Stimulated activated CD4-positive, alpha-beta T cell treated with anti-CD3 and anti-CD28 coated beads, Interleukin-12 subunit alpha, Interleukin-12 subunit beta, amount 100 ng/mL, for 24 hours (primary cell): ENCODE data around the gene CMTM2.

Experiments
- DNase-seq, 2 experiments: peaks; one replicate each; pipeline ENCODE4 v3.0.0-alpha.2; 2020; ENCODE audit warnings: low read depth in 2 of 2

CMTM2 gene, protein sequence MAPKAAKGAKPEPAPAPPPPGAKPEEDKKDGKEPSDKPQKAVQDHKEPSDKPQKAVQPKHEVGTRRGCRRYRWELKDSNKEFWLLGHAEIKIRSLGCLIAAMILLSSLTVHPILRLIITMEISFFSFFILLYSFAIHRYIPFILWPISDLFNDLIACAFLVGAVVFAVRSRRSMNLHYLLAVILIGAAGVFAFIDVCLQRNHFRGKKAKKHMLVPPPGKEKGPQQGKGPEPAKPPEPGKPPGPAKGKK

DNA sequence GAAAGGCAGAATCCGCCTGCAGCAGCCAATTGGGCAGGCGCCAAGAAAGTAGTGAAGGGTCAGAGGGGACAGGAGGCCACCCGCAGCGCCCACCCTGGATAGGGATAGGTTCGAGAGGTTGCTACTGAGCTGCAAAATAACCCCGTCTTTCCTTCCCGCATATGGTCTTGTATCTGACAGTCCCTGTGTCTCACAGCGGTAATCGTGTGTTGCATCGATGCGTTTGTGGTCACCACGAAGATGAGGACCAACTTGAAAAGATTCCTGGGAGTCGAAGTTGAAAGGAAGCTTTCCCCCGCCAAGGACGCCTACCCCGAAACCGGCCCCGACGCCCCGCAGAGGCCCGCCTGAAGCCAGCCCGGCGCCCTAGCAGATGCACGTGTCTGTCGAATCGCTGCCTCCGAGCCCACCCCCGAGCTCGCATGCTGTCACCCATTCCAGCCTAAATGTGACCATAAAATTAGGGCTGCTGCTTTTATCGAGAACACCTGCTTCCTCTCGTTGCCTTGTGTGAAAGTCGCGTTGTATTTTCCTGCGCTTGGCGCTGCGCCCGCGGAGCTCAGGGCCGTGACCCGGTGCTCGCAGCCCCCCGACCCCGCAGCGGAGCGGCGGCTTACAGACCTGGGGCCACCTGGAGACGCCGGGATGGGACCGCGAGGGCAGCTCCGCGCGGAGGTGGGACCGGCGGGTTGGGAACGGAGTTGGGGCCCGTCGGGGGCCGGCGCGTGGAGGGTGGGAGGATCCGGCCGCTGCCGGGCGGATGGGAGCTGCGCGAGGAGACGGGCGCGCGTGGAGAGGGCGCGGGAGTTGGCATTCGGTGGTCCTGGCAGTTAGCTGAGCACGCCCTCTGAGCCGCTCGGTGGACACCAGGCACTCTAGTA is at the start of gene CMTM2:
Gene CMTM2 (plus strand): TSS at position 813 of the 881 bp plus-strand sequence. CDS start 145 bp downstream, outside the sequence.
- DNase-seq: no peak

DNA sequence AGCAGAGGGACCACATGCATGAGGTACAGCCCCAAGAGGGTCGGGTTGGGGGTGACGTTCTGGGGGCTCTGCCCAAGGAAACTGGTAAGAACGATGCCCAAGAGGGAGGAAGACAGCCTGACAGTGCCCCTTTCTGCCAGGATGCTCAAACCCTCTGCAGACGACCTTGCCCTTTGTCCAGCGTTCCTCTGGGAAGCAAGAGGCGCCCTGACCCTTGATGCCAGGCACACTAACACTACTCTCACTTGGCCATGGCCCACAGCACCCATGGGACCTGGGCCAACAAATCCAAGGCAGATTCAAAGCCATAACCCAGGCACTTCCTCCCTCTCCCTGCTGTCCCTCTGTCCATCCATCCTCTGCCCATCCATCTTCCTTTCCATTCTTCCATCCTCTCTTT is 49.8 kb upstream of the CMTM2 start:
- DNase-seq: no peak

DNA sequence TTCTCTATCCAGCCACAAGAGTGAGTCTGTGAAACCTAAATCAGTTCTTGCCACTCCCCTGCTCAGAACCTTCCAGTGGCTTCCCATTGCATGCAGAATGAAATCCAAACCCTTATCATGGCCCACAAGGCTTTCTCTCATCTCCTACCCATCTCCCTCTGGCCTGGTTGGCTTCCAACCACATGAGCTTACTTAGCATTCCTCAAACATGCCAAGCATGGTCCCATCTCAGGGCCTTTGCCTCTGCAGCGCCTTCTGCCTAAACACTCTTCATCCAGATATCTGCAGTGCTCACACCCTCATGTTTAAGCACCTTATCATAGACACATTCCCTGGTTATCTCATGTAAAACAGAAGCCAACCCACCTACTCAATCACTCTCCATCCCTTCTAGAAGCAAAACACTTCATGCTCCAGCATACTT is 44.9 kb upstream of the CMTM2 start:
- no peak for DNase-seq

DNA sequence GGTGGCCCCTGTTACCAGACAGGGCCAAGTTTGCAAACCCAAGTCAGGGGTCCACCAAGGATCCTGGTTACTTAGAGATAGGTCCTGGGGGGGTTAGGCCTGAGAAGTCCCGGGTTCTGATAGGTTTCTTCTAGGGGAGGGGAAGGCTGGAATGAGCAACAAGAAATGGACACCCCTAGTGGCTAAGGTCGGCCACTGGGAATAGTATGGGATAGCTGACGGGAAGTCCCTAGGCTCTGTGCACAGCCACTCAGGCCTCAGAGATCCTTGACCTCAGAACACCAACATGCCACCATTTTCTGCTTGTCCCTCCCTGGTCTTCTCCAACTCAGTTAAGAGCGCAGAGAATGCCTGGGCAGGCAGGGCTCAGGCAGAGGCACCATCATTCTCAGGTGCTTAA is 42.7 kb upstream of the CMTM2 start:
- DNase-seq: no peak

DNA sequence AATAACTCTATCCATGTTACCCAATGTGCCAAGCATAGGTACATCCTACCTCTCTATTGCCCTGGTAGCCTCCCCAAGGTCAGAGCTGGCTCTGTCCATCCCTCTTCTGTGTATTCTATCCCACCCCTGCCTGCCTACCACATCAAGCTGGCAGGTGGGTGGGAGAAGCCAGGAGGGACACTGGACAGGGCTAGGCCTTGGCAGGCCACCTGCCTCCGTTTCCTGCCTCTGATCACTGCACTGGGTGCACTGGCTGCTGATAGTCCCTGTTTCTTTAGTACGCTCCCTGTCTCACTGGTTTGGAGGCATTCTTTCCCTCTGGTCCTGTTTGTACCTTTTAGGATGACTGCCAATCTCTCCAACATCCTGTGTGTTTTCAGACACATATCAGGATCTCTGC is 42.0 kb upstream of the CMTM2 start:
- DNase-seq: no peak

DNA sequence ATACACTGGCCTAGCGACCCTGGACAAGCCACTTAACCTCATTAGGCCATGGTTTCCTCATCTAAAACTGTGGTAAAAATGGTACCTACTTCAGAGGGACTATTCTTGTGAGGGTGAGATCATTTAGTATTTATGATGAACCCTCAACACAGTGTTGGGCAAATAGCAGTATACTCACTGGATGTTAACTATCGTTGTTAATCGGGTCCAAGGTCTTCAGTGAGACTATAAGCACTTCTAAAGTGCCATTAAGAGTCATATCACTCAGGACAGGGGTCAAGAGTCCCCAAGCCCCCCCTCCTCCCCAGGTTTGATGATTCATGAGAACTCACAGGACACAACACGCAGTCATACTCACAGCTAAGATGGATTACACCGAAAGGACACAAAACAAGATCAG is 40.4 kb upstream of the CMTM2 start:
- DNase-seq: no peak

DNA sequence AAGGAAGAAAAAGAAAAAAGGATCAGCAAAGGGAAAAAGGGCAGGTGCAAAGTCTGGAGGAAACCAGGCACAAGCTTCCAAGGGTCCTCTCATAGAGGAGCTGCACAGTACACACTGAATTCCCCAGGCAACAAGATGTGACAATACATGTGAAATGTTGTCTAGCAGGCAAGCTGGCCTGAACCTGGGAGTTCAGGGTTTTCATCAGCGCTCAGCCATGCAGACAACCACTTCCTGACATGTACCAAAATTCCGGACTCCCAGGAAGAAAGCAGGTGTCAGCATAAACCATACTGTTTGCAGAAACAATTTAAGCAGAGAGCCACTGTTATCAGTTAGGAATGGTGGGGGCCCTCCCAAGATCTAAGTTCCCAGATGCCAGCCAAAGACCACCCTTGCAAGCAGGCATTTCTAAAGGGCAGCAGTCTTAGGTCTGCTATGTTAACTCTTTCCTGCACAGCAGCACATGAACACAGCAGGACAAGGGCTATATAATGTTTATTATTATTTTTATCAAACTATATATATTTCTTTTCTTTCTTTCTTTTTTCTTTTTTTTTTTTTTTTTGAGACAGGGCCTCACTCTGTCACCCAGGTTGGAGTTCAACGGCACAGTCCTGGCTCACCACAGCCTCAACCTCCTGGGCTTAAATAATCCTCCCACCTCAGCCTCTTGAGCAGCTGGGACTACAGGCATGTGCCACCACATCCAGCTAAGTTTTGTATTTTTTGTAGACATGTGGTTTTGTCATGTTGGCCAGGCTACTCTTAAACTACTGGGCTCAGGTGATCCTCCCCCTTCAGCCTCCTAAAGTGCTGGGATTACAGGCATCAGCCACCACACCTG is 39.4 kb upstream of the CMTM2 start:
- no peak for DNase-seq

DNA sequence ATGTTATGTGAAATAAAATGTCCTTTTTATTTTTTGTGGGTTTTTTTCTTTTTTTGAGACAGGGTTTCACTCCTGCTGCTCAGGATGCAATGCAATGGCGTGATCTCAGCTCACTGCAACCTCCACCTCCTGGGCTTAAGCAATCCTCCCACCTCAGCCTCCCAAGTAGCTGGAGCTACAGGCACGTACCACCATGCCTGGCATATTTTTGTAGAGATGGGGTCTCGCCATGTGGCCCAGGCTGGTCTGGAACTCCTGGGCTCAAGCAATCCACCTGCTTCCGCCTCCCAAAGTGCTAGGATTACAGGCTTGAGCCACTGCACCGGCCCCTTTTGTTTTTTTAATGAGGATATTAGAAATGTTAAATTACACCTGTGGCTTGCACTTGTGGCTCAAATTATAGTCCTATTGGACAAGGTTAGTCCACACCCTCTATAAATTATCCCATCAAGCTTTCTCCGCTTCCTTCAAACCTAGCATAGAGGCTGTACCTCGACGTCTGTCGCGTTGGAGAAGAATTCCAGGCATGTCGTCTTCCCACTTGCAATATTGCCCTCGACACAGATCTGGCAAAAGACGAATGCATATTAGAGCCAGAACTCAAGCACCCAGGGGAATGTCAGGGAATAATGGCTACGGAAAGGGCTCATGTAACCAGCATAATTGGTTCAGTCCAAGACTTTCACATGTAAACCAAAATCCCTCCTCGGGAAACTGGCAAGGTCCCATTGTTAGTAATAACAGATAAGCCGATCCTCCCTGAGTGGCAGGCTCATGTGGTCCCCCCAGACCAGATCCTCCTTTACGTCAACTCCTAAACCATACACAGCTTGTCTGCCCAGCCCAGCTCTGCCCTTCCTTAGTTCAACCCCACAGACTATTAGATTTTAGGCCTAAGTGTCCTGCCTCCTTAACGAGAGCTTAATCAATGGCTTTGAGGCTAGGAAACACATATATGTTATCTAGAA is 37.6 kb upstream of the CMTM2 start:
- no peak for DNase-seq

DNA sequence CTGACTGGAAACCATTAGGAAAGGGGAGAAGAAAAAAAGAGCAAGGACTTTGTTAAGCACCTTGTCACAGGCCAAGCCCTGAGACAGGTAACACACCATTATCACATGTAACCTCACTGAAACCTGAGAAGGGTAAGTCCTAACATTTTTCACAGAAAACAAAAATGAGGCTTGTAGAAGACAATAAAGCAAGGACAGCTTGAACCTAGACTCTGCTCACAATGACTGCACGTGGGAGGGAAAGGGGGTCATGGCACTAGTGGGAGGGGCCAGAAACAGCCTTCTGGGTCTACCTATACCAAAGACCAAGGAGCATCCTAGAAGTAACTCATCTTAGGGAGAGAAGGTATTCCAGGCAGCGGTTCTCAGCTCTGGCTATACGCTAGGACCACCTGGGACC is 36.9 kb upstream of the CMTM2 start:
- DNase-seq: no peak

DNA sequence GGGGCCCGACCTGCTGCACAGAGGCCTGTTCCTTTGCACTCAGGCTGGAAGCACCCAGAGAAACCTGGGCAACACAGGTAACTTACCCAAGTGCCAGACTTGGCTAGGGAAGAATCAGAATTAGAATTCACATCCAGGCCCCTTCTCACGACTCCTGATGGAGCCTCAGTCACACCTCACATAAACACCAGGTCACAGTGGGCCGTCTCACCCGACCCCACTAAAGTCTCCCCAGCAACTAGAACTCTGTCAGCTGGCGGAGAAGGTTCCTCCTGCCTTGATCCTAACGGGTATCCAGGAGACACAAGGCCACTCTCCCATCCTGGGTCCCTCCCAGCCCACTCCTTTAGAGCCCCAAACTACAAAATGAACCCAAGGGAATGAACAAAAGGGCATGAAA is 35.7 kb upstream of the CMTM2 start:
- DNase-seq: no peak

DNA sequence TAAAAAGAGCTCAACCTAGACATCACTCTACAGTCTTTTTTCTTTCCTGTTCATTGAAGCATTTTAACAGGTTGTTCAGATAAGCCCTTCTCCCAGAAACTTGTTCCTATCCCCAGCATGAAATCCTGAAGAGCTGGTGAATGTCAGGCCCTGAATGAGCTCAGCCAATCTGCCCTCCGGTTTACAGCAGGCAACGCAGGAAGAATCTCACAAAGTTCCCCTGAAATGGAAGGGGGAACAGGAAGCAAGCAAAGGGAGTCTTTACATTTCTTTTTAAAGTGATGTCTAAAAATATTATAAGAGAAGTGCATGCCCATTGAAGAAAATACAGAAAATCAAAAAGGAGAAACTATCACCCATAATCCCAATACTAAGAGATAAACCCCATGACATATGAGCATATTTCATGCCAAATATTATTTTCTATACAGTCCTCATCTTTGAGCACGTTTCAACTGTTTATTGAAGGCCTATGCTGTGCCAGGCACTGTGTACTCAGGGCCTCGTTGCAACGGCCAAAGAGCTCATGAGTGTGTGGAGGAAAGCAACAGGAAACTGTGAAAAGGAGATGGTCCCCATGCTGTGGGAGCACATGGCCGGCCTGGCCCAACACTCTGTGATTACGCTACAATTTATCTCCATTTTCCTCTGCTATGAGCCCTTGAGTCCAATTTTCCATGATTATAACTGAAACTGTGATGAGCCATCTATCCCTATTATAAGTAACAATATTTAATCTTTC is 35.1 kb upstream of the CMTM2 start:
- no peak for DNase-seq

DNA sequence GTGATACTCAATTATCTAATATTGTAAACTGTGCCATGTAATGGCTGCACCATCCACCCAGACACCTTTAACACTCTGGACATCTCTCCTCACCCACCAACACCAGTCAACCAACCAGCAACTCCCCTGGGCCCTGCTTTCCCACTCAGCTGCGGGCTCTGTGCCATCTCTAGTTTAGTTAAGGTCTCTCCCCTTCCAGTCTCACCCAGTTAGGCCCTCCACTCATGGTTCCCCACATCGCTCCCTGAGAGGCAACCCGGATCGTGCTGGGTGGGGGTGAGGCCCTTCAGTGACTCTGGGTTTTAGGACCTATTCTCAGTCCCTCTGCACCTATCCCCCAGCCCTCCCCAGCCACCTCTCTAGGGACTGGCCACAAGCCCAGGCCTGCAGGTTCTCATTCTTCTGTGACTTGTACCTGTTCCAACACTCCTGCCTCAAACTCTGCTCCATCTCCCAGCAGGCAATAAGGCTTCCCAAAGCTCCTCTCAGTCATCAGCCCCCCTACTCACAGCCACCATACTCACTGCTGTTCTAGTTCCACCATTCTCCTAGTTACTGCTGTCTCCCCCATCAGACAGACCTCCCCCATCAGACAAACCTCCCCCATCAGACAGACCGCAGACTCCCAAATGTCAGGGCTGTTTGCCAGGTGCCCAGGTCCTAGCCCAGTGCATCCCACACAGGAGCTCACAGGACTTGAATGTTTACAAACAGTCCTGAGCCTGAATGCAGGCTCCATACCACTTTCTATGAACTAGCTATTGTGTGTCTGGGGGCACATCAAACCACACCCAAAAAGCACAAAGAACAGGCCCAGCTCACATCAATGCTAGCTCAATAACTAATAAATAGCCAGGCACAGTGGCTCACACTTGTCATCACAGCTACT is 31.9 kb upstream of the CMTM2 start:
- no peak for DNase-seq

DNA sequence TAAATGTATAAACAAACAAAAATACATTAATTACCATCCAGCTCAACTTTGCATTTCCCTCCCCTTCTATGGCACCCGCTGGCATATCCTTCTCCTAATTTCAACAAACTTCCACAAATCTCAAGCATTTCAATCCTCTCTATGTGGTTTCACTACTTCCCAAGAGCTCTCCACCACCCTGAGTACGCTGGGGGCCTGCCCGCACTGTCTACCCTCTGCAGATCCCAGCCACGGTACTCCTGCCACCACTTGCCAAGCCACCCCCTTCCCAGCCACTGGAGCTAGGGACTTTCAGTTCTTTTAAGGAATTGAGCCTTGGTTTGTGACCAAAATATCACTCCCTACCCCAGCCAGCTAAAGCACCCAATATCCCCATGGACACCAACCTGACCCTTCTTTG is 31.2 kb upstream of the CMTM2 start:
- DNase-seq: no peak

DNA sequence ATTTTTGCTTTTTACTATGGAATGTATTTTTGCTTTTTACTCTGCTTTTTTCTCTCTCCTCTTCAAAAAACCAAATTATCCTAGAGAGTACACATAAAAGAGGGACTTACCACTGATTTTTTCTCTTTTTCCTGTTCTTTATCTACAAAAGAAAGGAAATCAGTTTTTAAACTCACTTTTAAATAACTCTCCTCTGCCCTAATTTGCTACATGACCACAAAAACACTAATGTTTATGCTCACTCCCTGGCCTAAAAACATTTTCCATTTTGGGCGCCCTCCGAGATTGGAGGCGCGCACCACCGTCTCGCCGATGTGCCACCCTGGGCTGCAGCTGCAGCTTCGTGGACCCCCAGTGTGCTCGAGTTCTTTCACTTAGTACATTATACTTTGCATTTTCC is 30.4 kb upstream of the CMTM2 start:
- no peak for DNase-seq

DNA sequence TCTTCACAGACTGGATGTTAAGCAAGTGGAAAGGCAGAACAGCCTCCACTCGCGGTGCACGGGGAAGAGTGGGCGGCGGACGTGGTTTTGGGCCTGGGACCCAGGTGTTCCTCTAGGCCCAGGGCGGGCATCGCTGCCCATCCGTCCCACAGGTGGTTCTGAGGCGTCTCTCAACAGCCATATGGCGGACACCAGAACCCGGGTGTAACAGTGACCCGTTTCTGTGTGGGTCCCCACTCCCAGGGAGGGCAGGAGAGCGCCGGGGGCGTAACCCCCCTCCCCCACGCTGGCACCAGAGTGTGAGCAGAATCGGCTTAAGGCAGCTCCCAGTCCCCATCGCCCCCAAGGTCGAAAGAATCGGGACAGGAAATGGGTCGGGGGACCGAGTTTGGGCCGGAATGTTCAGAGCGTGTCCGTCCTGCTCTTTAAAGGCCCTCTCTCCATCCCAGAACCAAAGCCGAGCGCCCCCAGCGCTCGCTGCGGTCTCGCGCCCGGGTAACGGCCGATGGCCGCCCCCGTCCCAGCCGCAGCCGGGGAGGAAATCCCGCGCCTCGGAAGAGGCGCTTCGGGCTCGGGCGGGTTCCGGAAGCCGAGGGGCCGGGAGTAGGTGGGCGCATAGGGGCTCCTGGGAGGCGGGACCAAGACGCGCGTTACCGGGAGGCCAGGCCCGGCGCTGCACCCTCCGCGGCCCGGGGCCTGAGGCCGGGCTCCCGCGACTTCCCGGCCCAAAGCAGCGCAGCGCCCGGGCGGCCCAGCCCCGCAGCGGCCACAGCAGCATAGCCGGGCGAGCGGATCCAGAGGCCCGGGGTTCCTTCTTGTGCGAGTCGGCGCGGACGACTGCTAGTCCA is 29.8 kb upstream of the CMTM2 start, which contains the start of gene TK2:
Gene TK2 (minus strand): TSS at position 839 of the 848 bp plus-strand sequence. CDS start 61 bp downstream, at position 778.
- DNase-seq: peak; percentile 45 to 61

DNA sequence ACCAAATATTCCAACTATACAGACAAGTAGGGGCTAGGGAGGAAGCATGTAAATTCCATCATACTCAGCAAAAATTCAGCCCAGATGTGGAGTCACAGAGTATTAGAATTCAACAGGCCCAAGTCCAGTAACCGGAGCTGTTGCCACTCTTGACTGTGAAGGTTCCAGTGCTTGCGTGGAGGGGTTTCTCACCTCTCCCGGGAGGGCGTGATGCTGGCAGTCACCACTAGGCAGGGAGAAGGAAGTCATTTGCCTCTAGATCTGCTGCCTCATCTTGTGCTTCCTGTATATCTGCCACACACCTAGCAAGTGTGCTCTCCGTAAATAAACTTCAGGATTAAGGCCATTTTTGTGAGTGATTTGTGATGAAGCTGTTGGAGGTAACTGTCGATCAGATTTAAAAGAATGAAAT is 27.9 kb upstream of the CMTM2 start:
- DNase-seq: peak; percentile 21 to 33

DNA sequence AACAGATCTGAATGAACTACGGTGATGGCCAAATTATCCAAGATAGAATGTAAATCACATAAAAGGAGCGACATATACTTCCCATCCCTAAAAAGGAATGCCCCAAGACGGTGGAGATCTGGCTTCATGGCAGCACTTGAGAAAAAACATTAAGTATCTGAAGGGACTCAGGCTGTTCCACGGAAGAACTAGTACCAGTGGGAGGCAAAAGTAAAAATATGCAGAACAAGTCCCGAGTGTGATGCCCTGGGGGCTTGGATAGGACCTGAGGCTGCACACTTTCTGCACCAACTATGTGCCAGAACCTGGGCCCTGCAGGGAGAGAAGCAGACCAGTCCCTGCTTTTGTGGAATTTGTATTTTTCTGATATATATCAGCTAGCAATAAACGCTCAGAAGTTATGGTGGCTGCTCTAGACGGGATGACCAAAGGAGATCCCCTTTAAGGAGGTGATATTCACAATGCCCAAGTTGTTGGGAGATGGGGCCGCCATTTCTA is 27.4 kb upstream of the CMTM2 start:
- DNase-seq: no peak
